SH-SY5Y (cell line): Measurements from ENCODE around the gene PCGF3.

Experiments
- GATA2 ChIP-seq: IDR thresholded peaks from 2 replicates; pipeline ENCODE4 v1.6.1; 2011; ENCODE audit warnings: mild to moderate bottlenecking, low read depth, low read length
- GATA3 ChIP-seq: IDR thresholded peaks from 2 replicates; pipeline ENCODE4 v1.6.1; 2011; ENCODE audit warnings: low read depth, mild to moderate bottlenecking, low read length, moderate library complexity

DNA sequence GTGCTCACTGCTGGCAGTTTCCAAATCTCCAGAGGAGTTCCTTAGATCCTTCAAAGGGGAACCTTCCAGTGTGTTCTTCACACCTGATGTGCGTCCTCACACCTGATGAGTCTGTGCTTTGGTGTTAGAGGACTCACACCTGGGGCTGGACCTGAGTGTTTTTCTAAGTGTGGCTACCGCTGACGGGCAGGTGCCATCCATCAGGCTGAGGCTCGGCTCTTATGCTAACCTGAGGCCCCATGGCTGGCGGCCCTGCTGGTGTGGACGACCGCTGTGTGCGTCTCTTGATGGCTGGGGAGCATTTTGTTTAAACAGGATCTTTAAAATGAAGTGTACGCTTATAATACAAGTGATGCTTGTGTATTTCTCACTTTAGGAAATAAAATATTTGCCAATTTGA is 28.4 kb downstream of the PCGF3 start:
- no peak for TF ChIP-seq GATA2
- TF ChIP-seq GATA3: no peak
